Fibroblast of skin of abdomen (primary cell): ENCODE data around the gene PLPP7.
"Not testable (repeated sequence)": the region's sequence is repeated elsewhere in the genome, so short reads cannot be mapped to it uniquely, and the experiment has no call there.

Experiments
- DNase-seq: peaks from one replicate; pipeline ENCODE4 v3.0.0-alpha.2; 2013

PLPP7 gene

DNA sequence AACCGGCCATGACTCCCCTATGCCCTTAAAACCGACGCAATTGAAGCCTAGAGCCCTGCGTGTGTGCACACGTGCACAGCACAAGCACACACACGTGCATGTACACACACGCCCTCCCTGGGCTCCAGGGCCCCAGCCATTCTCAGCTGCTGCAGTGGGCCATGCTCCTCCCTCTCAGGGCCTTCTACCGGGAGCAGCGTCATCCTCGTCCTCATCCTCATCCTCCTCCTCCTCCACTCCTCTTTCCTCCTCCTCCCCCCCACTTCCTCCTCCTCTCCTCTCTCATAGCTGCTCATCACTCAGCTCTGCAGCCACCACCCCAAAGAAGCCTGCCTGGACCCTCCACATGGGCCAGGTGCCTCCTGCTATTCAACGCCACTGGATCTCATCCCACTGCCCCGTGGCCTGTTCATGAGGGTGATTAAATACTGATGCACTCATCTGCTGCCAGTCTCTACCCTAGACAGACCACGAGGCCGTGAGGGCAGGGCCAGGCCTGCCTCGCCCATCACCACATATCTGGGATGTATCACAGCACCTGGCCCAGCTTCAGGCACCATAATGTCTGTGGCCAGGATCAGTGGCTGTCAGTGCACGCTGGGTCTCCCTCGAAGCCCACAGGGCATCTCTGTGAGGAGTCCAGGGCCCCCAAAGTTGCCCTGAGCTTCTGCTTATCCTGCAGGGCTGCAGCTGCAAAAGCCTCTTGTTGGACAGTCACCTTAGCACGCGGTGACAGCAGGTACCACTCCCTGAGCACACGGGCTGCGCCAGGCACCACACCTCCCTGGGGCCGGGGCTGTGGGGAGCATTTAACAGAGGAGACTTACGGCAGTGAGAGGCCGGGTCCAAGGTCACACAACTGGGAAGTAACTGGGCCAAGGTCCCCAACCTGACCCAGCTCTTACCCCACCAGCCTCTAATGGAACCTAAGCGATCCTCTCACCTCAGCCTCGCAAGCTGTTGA is 23.0 kb upstream of the PLPP7 start:
- DNase-seq = no peak

- DNase-seq = no peak
Observed at GRCh38 chr9:131270171-131271015, 19.1 kb upstream of the PLPP7 start.

DNA sequence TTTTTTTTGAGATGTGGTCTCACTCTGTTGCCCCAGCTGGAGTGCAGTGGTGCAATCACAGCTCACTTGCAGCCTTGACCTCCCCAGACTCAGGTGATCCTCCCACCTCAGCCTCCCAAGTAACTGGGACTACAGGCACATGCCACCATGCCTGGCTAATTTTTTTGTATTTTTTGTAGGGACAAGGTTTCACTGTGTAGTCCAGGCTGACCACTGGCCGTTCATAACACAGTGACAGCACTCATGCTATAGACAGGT is 18.6 kb upstream of the PLPP7 start:
- DNase-seq = not testable (repeated sequence)

DNA sequence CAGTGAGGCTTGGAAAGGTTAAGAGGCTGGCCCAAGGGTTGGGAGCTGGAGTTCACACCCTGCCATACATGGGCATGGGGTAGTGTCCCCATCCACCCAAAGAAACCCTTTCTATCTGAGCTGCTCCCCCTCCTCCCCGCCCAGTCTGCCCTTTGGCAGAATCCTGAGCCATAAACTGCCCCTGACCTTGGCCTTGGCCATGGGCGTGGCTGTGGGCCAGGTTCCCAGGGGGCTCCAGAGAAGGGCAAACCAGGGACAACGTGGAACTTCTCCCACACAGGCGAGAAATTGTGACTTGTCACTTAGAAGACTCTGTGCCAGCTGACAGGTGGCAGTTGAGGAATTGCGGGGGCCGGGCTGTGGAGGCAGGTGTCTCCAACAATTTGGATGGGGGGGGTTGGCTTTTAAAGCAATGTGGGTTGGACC is 18.0 kb upstream of the PLPP7 start:
- DNase-seq = no peak

GRCh38 chr9:131272212-131272611 is 17.3 kb upstream of the PLPP7 start:
- no peak for DNase-seq

- DNase-seq = no peak
Observed at GRCh38 chr9:131273146-131273855, 16.2 kb upstream of the PLPP7 start.

DNA sequence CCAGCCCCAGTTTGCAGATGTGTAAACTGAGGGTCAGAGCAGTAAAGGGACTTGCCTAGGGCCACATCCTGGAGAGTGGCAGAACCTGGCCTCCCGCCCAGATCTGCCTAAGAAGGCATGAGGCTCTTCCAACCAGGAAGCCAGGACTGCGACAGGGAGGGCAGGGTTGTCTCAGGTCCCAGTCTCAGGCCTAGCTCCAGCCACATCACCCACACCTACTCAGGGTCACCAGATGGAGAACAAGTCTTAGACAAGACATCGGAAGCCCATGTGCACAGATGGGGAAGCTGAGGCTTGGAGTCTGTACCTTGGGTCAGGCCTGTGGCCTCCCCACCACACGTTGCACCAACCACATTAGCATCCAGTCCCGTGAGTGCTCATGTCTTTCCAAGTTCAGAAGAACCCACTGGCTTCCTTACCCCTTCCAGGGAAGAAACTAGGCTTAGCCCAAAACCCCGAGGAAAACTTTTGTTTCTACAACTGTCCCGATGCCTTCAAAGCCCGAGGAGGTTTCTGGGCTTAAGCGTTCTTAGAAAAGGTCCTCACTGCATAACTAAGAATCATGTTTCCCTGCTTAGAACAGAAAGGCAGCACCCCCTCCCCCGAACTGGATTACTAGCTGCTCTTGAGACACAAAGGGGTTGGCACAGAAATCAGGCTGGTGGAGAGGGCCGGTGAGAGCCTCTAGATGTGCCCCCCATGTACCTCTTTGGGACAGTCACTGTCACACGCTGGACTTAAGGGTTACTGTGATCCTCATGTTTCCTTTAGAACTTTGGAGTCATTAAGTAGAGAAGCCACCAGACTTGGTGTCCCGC is 15.5 kb upstream of the PLPP7 start:
- DNase-seq = no peak

DNA sequence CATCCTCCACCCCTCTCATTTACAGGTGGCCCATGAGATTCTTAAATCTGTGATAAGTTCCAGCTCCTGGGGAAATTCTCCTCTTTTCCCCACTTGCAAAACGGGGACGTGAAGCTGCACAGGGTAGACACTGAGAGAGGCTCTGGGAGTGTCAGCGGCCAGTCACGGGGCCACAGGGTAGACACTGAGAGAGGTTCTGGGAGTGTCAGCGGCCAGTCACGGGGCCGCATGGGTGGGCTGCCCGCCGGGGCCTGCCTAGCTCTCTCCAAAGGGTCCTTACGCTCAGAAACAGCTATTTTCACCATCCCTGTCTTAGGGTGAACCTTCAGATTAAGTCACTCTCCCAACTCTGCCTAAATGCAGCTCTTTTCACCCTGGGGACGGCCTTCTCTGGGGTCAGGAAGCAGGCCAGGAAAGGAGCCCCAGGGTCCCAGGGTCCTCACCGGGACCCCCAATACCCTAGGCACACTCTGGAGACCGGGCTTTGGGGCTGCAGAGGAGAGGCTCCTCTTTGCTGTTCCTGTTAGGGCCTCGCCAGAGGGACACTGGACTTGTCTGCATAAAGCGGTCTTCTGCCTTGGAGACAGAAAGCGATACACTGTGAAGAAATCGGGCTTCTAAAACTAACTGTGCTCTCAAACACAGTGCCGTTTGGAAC is 14.7 kb upstream of the PLPP7 start:
- DNase-seq = no peak

DNA sequence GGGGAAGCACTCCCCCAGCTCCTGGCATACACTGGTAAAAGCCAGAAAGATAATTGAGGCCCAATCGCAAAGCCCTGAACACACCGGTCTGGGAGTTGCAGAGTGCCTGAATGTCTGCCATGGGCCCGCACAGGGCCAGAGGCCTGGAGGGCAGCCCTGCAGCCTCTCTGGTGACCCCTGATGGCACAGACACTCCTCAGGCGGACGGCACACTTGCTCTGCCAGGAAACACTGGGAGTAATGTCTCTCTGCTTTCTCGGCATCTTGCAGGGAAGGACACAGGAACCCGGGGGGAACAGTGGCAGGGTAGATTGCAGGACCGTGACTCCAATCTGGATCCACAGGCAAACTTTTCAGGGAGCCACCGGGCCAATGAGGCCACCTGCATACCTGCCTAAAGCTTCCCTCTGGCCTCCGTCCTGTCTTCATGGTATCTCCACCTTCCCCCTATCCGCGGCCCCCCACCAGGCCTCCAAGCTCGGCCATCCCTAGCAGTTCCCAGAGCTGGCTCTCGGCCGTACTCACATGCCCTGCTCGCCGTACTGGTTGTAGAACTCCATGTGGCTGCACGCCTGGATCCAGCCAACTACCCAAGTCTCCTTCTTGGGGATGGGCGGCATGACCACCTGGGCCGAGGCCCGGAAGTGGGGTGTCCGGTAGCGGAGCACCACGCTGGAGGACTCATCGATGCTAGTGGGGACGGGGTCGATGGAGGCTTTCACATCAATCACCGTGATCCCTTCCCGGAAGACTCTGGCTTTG is 14.0 kb upstream of the PLPP7 start:
- DNase-seq = no peak

GRCh38 chr9:131276094-131276888 is 13.2 kb upstream of the PLPP7 start, which contains the start of gene FAM78A:
Gene FAM78A, minus strand, starts transcription at chr9:131276510. Its CDS starts 331 bp downstream, at chr9:131276179.
- no peak for DNase-seq

DNA sequence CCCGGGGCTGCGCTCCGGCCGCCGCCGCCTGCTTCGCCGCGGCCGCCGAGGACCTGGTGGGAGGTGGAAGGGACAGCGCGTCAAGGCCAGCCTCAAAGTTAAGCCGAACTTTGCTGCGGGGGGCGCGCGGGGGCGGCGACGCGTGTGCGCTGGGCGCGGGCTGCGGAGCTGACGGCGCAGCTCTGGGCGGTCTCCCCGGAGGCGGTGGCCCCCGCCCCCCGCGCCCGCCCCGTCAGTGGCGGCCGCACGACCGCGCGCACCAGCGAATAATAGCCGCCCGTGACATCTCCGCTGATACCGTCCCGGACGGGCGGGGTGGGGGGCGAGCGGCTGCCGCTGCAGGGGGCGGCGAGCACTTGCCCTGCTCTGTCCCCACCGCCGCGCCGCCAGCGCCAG is 12.6 kb upstream of the PLPP7 start:
- DNase-seq = no peak

DNA sequence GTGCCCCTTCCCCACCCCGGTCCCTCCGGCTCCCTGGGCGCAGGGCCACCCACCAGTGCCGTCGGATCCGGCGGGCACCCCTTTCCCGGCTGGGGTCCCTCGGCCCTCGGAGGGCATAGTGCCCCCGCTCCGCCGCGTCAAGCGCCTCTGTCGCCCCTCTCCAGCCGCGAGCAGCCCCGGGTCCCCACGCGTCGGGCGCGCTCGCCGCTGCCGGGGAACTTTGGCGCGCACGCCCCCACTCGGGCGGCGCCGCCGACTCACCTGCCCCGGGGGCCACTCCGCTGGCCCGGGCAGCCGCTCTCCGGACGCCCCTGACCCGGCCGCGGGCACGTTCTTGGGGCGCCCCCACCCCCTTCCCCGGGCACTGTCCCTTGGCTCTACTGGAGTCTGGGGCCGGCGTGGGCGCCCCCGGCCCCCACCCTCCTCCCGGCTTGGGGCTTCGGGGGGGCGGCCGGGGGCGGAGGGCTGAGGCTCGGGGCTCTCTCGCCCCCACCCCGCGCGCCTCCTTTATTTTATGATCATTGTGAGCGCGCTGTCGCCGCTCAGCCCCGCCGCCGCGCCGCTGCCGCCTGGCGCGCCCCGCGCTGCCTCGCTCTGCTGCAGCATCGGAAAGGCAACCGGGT is 12.1 kb upstream of the PLPP7 start:
- no peak for DNase-seq

DNA sequence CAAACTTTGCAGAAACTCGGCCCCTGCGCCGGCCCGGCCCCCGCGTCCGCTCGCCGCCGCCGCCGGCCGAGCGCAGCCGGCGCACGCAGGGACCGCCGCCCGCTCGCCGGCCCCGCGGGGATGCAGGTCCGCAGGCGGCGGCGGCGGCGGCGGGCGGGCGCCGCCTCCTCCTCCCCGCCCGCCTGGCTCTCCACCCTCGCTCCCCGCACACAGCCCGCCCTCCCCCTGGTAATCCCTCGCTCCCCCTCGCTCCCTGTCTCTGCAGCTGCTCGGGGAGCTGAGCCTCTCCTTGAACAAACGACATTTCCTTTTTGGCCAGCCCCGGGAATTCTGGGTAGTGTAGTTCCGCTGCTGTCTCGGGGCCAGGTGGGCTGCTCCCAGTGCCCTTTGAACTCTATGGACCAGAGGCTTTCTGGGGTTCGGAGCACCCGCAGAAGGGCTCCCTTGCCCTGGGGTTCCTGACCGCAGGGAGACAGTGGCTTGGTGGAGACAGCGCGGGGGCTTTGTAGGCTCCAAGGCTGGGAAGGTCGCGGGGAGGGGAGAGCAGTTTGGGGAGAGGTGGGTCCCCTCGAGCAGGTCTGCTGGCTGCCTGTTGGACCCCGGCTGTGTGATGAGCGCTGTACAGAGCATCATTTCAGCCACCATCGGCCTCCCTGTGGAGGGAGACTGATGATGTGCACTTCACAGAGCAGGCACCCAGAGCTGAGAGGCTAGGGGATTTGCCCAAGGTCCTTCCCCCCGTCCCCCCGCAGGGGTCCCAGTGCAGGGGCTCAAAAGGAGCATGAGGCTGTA is 11.4 kb upstream of the PLPP7 start:
- peak; percentile 79 for DNase-seq

DNA sequence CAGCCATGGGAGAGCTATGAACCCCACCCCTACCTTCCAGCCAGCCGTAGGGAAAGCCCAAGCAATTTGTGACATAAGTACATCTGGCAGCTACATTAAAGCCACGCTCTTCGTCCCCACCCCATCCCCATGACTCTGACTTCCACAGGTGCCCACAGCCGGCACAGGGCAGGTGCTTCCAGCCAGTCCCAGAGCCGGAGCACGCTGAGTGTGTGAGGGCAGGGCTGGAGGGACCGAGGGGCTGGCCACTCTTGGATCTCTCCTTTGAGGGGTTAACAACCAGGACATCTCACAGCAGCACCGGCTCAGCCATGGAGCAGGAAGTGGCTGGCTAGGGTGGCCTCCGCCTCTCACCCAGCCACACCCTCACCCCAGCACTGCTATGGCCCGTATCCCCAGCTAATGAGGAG is 10.8 kb upstream of the PLPP7 start:
- DNase-seq = no peak

- no peak for DNase-seq
Observed at GRCh38 chr9:131279196-131279862, 10.2 kb upstream of the PLPP7 start.

GRCh38 chr9:131279863-131280570 is 9.5 kb upstream of the PLPP7 start:
- DNase-seq = peak; percentile 9

- no peak for DNase-seq
Observed at GRCh38 chr9:131280660-131281059, 8.9 kb upstream of the PLPP7 start.
